ENCODE results near the gene C2orf49.

The C2orf49 gene

GRCh38 chr2:105384861-105385260, 47.5 kb downstream of the C2orf49 start:
- Histone ChIP-seq H3K9ac (ENCODE audit: low read depth, low read length) (no peak overlapping the region), H3K9me3 (ENCODE audit: control insufficient read depth, insufficient read depth, low read length) (no peaks in the 10 kb centered on the region), H3K4me3 (ENCODE audit: low read depth, low read length) (no peak overlapping the region), H3K27me3 (ENCODE audit: control insufficient read depth, insufficient read depth, low read length) (no peaks in the 10 kb centered on the region), H3K27ac (ENCODE audit: low read depth, low read length) (no peak overlapping the region), H3K4me1 (ENCODE audit: control insufficient read depth, insufficient read depth, low read length) (no peaks in the 10 kb centered on the region), H3K36me3 (ENCODE audit: control insufficient read depth, insufficient read depth, low read length) (peaks cover 51% of the 10 kb centered on the region)

DNA sequence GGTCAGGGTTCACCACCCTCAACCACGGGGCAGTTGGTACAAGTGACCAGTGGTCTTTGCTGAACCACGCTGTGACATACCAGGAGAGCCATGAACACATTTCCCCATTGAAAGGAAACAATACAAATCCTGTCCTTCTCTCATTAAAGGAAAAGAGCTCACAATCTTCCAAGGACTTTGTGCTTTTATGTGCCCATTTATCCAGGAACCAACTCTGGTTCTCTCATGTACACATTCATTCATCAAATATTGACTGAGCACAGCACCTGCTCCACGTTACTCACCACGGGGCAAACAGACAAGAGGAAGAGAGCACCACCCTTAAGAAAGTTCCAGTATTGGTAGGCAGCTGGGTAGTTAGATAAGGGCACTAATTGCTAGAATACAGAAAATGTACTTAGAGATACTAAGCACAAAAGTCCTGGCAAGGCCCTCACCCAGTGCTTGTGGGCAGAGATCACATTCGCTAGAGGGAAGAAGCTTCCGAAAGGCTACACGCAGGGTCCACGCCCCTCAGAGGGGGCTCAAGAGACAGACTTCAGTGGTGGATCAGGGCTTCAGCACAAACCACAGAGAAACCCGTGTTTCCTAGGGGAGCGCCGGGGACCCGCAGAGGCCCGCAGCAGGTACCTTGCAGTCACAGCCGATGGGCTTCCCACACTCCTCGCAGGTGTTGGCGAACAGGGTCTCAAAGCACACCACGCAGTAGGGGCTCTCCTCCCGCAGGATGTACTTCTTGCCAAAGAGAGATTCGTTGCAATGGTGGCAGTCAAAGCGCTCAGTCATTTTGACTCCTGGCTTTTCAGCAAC, 48.6 kb downstream of the C2orf49 start:
- H3K9me3 ChIP-seq (ENCODE audit: control insufficient read depth, insufficient read depth, low read length), result no peaks in the 10 kb centered on the region
- no peak overlapping the region for H3K9ac ChIP-seq (ENCODE audit: low read depth, low read length)
- no peaks in the 10 kb centered on the region for H3K4me1 ChIP-seq (ENCODE audit: control insufficient read depth, insufficient read depth, low read length)
- no peak overlapping the region for H3K27ac ChIP-seq (ENCODE audit: low read depth, low read length)
- H3K4me3 ChIP-seq (ENCODE audit: low read depth, low read length), result no peak overlapping the region
- no peaks in the 10 kb centered on the region for H3K27me3 ChIP-seq (ENCODE audit: control insufficient read depth, insufficient read depth, low read length)
- peaks cover 47% of the 10 kb centered on the region for H3K36me3 ChIP-seq (ENCODE audit: control insufficient read depth, insufficient read depth, low read length)

DNA sequence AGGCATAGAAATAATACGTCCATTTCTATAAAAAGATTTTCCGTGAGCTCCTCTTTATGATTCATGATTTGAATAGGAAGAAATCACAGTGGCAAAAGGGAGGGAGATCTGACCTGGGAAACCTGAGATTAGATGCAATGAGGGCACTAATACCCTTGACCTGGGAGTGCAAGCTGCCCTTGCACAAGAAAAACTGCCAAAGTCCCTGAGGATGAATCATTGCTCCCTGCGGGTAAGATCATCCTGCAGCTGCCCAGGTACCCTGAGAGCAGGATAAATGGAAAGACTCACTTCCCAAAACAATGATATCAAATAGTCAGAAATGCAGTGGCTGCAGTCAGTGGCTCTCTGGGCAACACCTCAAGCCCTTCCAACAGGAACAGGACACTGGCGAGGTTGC, 49.9 kb downstream of the C2orf49 start:
- Histone ChIP-seq H3K36me3 (ENCODE audit: control insufficient read depth, insufficient read depth, low read length) (peaks cover 36% of the 10 kb centered on the region), H3K4me1 (ENCODE audit: control insufficient read depth, insufficient read depth, low read length) (no peaks in the 10 kb centered on the region), H3K27ac (ENCODE audit: low read depth, low read length) (no peak overlapping the region), H3K4me3 (ENCODE audit: low read depth, low read length) (no peak overlapping the region), H3K9me3 (ENCODE audit: control insufficient read depth, insufficient read depth, low read length) (no peaks in the 10 kb centered on the region), H3K27me3 (ENCODE audit: control insufficient read depth, insufficient read depth, low read length) (no peaks in the 10 kb centered on the region), H3K9ac (ENCODE audit: low read depth, low read length) (no peak overlapping the region)

GRCh38 chr2:105388971-105389381, 51.6 kb downstream of the C2orf49 start:
- Histone ChIP-seq H3K27ac (ENCODE audit: low read depth, low read length) (no peak overlapping the region), H3K4me1 (ENCODE audit: control insufficient read depth, insufficient read depth, low read length) (no peaks in the 10 kb centered on the region)

DNA sequence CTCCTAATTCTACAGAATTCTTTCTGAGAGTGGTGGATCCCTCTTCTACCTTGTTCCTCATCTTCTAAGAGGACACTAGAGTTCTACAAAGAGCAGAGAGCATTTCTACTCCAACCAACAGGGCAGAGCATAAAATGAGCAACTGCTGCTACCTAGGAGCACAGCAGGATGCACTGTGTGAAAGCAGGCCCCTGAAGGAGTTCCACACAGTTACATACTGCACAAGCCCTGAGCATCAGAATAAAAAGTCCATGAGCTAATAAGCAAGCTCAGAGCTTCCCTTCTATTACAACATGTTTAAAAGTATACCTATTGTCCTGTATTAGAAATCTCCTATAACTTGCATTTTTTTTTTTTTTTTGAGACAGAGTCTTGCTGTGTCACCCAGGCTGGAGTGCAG, 53.1 kb downstream of the C2orf49 start:
- Histone ChIP-seq H3K36me3 (ENCODE audit: control insufficient read depth, insufficient read depth, low read length) (peaks cover 21% of the 10 kb centered on the region), H3K4me3 (ENCODE audit: low read depth, low read length) (no peak overlapping the region), H3K9me3 (ENCODE audit: control insufficient read depth, insufficient read depth, low read length) (no peaks in the 10 kb centered on the region), H3K4me1 (ENCODE audit: control insufficient read depth, insufficient read depth, low read length) (no peaks in the 10 kb centered on the region), H3K27ac (ENCODE audit: low read depth, low read length) (no peak overlapping the region), H3K27me3 (ENCODE audit: control insufficient read depth, insufficient read depth, low read length) (no peaks in the 10 kb centered on the region), H3K9ac (ENCODE audit: low read depth, low read length) (no peak overlapping the region)

More at GRCh38 chr2:105388971-105389381, 51.6 kb downstream of the C2orf49 start:
- Histone ChIP-seq H3K4me3 (ENCODE audit: low read depth, low read length) (no peak overlapping the region), H3K27me3 (ENCODE audit: control insufficient read depth, insufficient read depth, low read length) (no peaks in the 10 kb centered on the region), H3K9me3 (ENCODE audit: control insufficient read depth, insufficient read depth, low read length) (no peaks in the 10 kb centered on the region), H3K36me3 (ENCODE audit: control insufficient read depth, insufficient read depth, low read length) (peaks cover 27% of the 10 kb centered on the region), H3K9ac (ENCODE audit: low read depth, low read length) (no peak overlapping the region)

DNA sequence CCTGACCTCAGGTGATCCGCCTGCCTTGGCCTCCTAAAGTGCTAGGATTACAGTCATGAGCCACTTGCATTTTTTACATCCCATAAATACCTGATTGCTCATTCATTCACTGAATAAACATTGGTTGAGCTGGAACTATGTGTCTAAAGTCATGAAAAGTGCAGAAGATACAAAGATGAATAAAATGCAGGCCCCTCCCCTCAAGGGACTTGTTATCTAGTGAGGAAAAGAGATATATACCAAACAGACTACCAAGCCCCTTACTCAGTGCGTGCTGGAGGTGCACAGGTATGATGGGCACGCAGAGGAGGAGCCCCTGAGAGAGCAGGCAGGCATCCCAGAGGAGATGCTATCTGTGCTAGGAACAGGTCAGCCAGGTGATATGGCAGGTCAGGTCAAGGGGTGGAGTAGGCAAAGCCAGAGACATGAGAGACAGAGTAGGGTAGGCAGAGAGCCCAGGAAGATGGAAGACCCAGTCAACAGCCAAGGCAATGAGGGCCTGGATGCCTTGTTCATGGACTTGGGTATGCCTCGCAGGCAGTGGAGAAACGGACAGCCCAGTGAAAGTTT, 53.8 kb downstream of the C2orf49 start:
- Histone ChIP-seq H3K9ac (ENCODE audit: low read depth, low read length) (no peak overlapping the region), H3K4me1 (ENCODE audit: control insufficient read depth, insufficient read depth, low read length) (no peaks in the 10 kb centered on the region), H3K27me3 (ENCODE audit: control insufficient read depth, insufficient read depth, low read length) (no peaks in the 10 kb centered on the region), H3K4me3 (ENCODE audit: low read depth, low read length) (no peak overlapping the region), H3K9me3 (ENCODE audit: control insufficient read depth, insufficient read depth, low read length) (no peaks in the 10 kb centered on the region), H3K36me3 (ENCODE audit: control insufficient read depth, insufficient read depth, low read length) (peaks cover 17% of the 10 kb centered on the region), H3K27ac (ENCODE audit: low read depth, low read length) (no peak overlapping the region)

GRCh38 chr2:105391763-105392662, 54.7 kb downstream of the C2orf49 start:
- Histone ChIP-seq H3K4me1 (ENCODE audit: control insufficient read depth, insufficient read depth, low read length) (peaks cover 1% of the 10 kb centered on the region), H3K9ac (ENCODE audit: low read depth, low read length) (no peak overlapping the region), H3K27ac (ENCODE audit: low read depth, low read length) (no peak overlapping the region), H3K4me3 (ENCODE audit: low read depth, low read length) (no peak overlapping the region), H3K27me3 (ENCODE audit: control insufficient read depth, insufficient read depth, low read length) (no peaks in the 10 kb centered on the region), H3K36me3 (ENCODE audit: control insufficient read depth, insufficient read depth, low read length) (peaks cover 15% of the 10 kb centered on the region), H3K9me3 (ENCODE audit: control insufficient read depth, insufficient read depth, low read length) (no peaks in the 10 kb centered on the region)

- Histone ChIP-seq H3K9ac (ENCODE audit: low read depth, low read length) (no peak overlapping the region), H3K4me1 (ENCODE audit: control insufficient read depth, insufficient read depth, low read length) (peaks cover 12% of the 10 kb centered on the region), H3K36me3 (ENCODE audit: control insufficient read depth, insufficient read depth, low read length) (peaks cover 15% of the 10 kb centered on the region)
These were observed 56.2 kb downstream of the C2orf49 start for GRCh38 chr2:105393373-105394055.

GRCh38 chr2:105394951-105395611, 57.7 kb downstream of the C2orf49 start:
- Histone ChIP-seq H3K27ac (ENCODE audit: low read depth, low read length) (no peak overlapping the region), H3K36me3 (ENCODE audit: control insufficient read depth, insufficient read depth, low read length) (peaks cover 15% of the 10 kb centered on the region), H3K9me3 (ENCODE audit: control insufficient read depth, insufficient read depth, low read length) (0 out of 2 replicates have a peak, but pooled peaks cover 3% of the 10 kb centered on the region), H3K4me3 (ENCODE audit: low read depth, low read length) (no peak overlapping the region), H3K9ac (ENCODE audit: low read depth, low read length) (no peak overlapping the region), H3K4me1 (ENCODE audit: control insufficient read depth, insufficient read depth, low read length) (peaks cover 12% of the 10 kb centered on the region), H3K27me3 (ENCODE audit: control insufficient read depth, insufficient read depth, low read length) (peaks cover 12% of the 10 kb centered on the region)

More at GRCh38 chr2:105393373-105394055, 56.2 kb downstream of the C2orf49 start:
- Histone ChIP-seq H3K9me3 (ENCODE audit: control insufficient read depth, insufficient read depth, low read length) (no peaks in the 10 kb centered on the region), H3K27ac (ENCODE audit: low read depth, low read length) (no peak overlapping the region), H3K27me3 (ENCODE audit: control insufficient read depth, insufficient read depth, low read length) (no peaks in the 10 kb centered on the region), H3K4me3 (ENCODE audit: low read depth, low read length) (no peak overlapping the region)

GRCh38 chr2:105395691-105396090, 58.4 kb downstream of the C2orf49 start:
- H3K9me3 ChIP-seq (ENCODE audit: control insufficient read depth, insufficient read depth, low read length), result 0 out of 2 replicates have a peak, but pooled peaks cover 3% of the 10 kb centered on the region
- H3K27ac ChIP-seq (ENCODE audit: low read depth, low read length), result no peak overlapping the region
- peaks cover 15% of the 10 kb centered on the region for H3K27me3 ChIP-seq (ENCODE audit: control insufficient read depth, insufficient read depth, low read length)
- H3K4me3 ChIP-seq (ENCODE audit: low read depth, low read length), result no peak overlapping the region
- H3K9ac ChIP-seq (ENCODE audit: low read depth, low read length), result no peak overlapping the region
- H3K36me3 ChIP-seq (ENCODE audit: control insufficient read depth, insufficient read depth, low read length), result peaks cover 15% of the 10 kb centered on the region
- H3K4me1 ChIP-seq (ENCODE audit: control insufficient read depth, insufficient read depth, low read length), result peaks cover 12% of the 10 kb centered on the region
